HCT116 (cell line): ENCODE results near the gene PXDN. TPM values are rescaled to one million over a fixed set of nuclear protein-coding genes. Genes with fewer than 3 reads are reported as not detected.

Experiments used
- ATAC-seq: fragments of 200-7000 bp; cut with Tn5 transposase; 2 replicates; pipeline ENCODE4 v1.9.1; 2020; ENCODE audit warnings: mild to moderate bottlenecking, moderate library complexity
- BruUV-seq: library from RNA; stranded (reverse); fragments of 400-500 nt; replicated peaks from 2 replicates; lab custom pipeline; 2021; lab: Mats Ljungman, UMichigan
- CTCF ChIA-PET: fragments of 300-600 bp; sonication (Branson Sonifier 250); formaldehyde crosslinking; loops from one replicate; lab custom pipeline; 2021; ENCODE audit warnings: antibody characterized with exemption; lab: Charles Lee
- POLR2A ChIA-PET: fragments of 300-600, 350-600 bp; sonication (Branson Sonifier 250); formaldehyde crosslinking; loops from one replicate; lab custom pipeline; 2021; ENCODE audit warnings: antibody characterized with exemption; lab: Charles Lee
- RAD21 ChIA-PET, 2 experiments: fragments of 300-600 bp; sonication (Branson Sonifier 250); formaldehyde crosslinking; loops; one replicate each; lab custom pipeline; 2023; ENCODE audit warnings: low total read pairs in 2 of 2; ENCODE audit not compliant: uncharacterized antibody in 2 of 2, unreplicated experiment in 2 of 2, low non-redundant PET in 1 of 2; lab: Charles Lee
- DNase-seq: peaks from one replicate; pipeline ENCODE4 v3.0.0-alpha.2; 2010; ENCODE audit warnings: low read depth, low spot score
- H2AFZ ChIP-seq: fragments of 200-600 bp; shearing (Covaris generic), sonication (generic); 2 replicates; pipeline ENCODE4 v1.6.1; 2017; ENCODE audit warnings: low read depth, mixed run types, mixed read lengths, antibody characterized with exemption, low read length; ENCODE audit not compliant: poor library complexity, severe bottlenecking
- H3K27ac ChIP-seq: 2 replicates; pipeline ENCODE4 v1.5.1; 2012; ENCODE audit warnings: low read depth, low read length
- H3K27me3 ChIP-seq: fragments of 200-600 bp; sonication (generic); 2 replicates; pipeline ENCODE4 v1.6.1; 2016; ENCODE audit warnings: mixed run types, low read length, mixed read lengths; ENCODE audit not compliant: insufficient read depth
- H3K36me3 ChIP-seq, 2 experiments: fragments of 200-500 bp in 1 of 2; fragments of 200-600 bp in 1 of 2; sonication (Bioruptor generic) in 1 of 2; sonication (generic) in 1 of 2; 2 replicates each; pipeline versions ENCODE4 v1.5.1 to v1.6.1; 2014 to 2016; ENCODE audit warnings: low read length in 2 of 2, inconsistent platforms in 1 of 2, mixed read lengths in 1 of 2, mixed run types in 1 of 2; ENCODE audit not compliant: insufficient read depth in 2 of 2, control insufficient read depth in 1 of 2
- H3K4me1 ChIP-seq, 2 experiments: fragments of 200-600 bp in 1 of 2; sonication (generic) in 1 of 2; 2 replicates each; pipeline versions ENCODE4 v1.5.1 to v1.6.1; 2012 to 2017; ENCODE audit warnings: low read length in 2 of 2, inconsistent platforms in 1 of 2, mild to moderate bottlenecking in 1 of 2, mixed read lengths in 1 of 2, mixed run types in 1 of 2, moderate library complexity in 1 of 2; ENCODE audit not compliant: insufficient read depth in 2 of 2, control insufficient read depth in 1 of 2
- H3K4me2 ChIP-seq: fragments of 200-600 bp; sonication (generic); 2 replicates; pipeline ENCODE4 v1.6.1; 2017; ENCODE audit warnings: mixed run types, low read length, mixed read lengths
- H3K4me3 ChIP-seq, 2 experiments: fragments of 200-600 bp in 1 of 2; sonication (generic) in 1 of 2; replicated peaks in 1 of 2; 2 replicates each; pipeline ENCODE4 v1.5.1; 2011 to 2016; ENCODE audit warnings: low read length in 2 of 2, control low read depth in 1 of 2, low read depth in 1 of 2, mild to moderate bottlenecking in 1 of 2, mixed read lengths in 1 of 2, mixed run types in 1 of 2
- H3K79me2 ChIP-seq: fragments of 200-600 bp; sonication (generic); 2 replicates; pipeline ENCODE4 v1.6.1; 2017; ENCODE audit warnings: mild to moderate bottlenecking, mixed run types, low read length, moderate library complexity, mixed read lengths; ENCODE audit not compliant: insufficient read depth
- H3K9ac ChIP-seq: fragments of 200-600 bp; sonication (generic); 2 replicates; pipeline ENCODE4 v1.6.1; 2016; ENCODE audit warnings: low read length, mixed read lengths
- H3K9me2 ChIP-seq: fragments of 200-600 bp; sonication (generic), shearing (Covaris generic); 2 replicates; pipeline ENCODE4 v1.6.1; 2017; ENCODE audit warnings: mixed run types, mild to moderate bottlenecking, moderate library complexity; ENCODE audit not compliant: insufficient read depth
- H3K9me3 ChIP-seq, 2 experiments: fragments of 200-500 bp in 1 of 2; fragments of 200-600 bp in 1 of 2; sonication (Bioruptor generic) in 1 of 2; sonication (generic) in 1 of 2; 2 replicates each; pipeline ENCODE4 v1.6.1; 2014 to 2017; ENCODE audit warnings: low read length in 2 of 2, mixed read lengths in 2 of 2, inconsistent platforms in 1 of 2, low read depth in 1 of 2, mild to moderate bottlenecking in 1 of 2, mixed run types in 1 of 2, moderate library complexity in 1 of 2; ENCODE audit not compliant: control insufficient read depth in 1 of 2, insufficient read depth in 1 of 2
- H4K20me1 ChIP-seq: fragments of 200-600 bp; sonication (generic), shearing (Covaris generic); 2 replicates; pipeline ENCODE4 v1.6.1; 2017; ENCODE audit warnings: mixed run types, mild to moderate bottlenecking, moderate library complexity; ENCODE audit not compliant: insufficient read depth
- CEBPB ChIP-seq: IDR thresholded peaks from 2 replicates; pipeline ENCODE4 v1.6.1; 2012; ENCODE audit warnings: low read depth
- ELF1 ChIP-seq: IDR thresholded peaks from 2 replicates; pipeline ENCODE4 v1.6.1; 2012; ENCODE audit warnings: low read depth, borderline replicate concordance
- FOSL1 ChIP-seq: IDR thresholded peaks from 2 replicates; pipeline ENCODE4 v1.6.1; 2012; ENCODE audit warnings: low read depth
- JUND ChIP-seq: IDR thresholded peaks from 2 replicates; pipeline ENCODE4 v1.6.1; 2012
- POLR2AphosphoS5 ChIP-seq: IDR thresholded peaks from 2 replicates; pipeline ENCODE4 v1.6.1; 2011; ENCODE audit warnings: mild to moderate bottlenecking, low read depth, low read length, moderate library complexity
- SP1 ChIP-seq: IDR thresholded peaks from 2 replicates; pipeline ENCODE4 v1.6.1; 2012; ENCODE audit warnings: low read depth
- ZFX ChIP-seq: fragments of 450-650 bp; IDR thresholded peaks from 2 replicates; pipeline ENCODE4 v1.6.1; 2017
- intact Hi-C: fragments of 100-400 bp; cut with micrococcal nuclease; formaldehyde crosslinking; loops from 2 replicates; pipeline ENCODE4 v1.10.0; 2022
- total RNA-seq: library from RNA; stranded (reverse); gene quantifications from one replicate; pipeline ENCODE4 v1.2.1, GENCODE V29; 2021; ENCODE audit not compliant: unreplicated experiment

Gene PXDN
- total RNA-seq, 1 experiment from 2014 or later: 10.7 TPM

DNA sequence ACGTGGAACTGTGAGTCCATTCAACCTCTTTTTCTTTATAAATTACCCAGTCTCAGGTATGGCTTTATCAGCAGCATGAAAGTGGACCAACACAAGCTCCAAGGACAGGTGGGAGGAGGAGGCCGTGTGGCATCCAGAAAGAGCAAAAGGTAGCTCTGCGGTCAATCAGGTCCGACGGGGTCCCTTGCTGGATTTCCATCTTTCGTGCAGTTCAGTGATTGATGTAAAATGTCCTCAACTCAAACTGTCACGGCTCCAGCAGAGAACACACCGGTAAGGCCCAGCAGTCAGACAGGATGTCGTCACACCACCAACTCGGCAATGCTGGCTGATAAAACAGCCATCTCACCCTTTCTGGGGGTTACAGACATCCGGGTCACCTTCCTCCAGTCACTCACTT, 123.3 kb downstream of the PXDN start:
- intact Hi-C loops: no loop called here
- no peaks in the 10 kb centered on the region for H4K20me1 ChIP-seq
- TF ChIP-seq CEBPB: no peak
- no peak for TF ChIP-seq SP1
- no peak for TF ChIP-seq POLR2AphosphoS5
- no peak for TF ChIP-seq ELF1
- TF ChIP-seq JUND: no peak
- no peak for TF ChIP-seq ZFX

DNA sequence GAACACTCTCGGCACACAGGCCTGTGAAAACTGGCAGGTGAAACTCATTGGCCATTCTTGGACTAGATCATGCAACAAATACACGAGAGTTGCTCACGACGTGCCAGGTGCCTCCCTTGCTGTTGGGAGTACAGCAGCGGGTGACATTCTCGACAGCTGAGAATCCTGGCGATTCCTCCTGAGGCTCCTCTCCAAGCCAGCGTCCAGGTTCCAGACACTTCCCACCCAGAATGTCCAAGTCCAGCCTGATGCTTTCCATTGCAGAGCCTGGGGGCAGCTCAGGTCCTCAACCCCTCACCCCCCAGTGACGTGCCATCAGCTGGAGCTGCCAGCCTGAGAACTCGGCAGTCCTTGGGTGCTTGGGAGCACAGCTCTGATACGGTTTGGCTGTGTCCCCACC, 124.2 kb downstream of the PXDN start:
- no peak for DNase-seq
- POLR2A ChIA-PET: no interaction called here

More for the DNA sequence above, 123.3 kb downstream of the PXDN start:
- no peak overlapping the region for H3K9ac ChIP-seq
- no peaks in the 10 kb centered on the region for H3K9me3 ChIP-seq
- RAD21 ChIA-PET: no interaction called here
- H2AFZ ChIP-seq: no peak overlapping the region
- no peaks in the 10 kb centered on the region for H3K36me3 ChIP-seq
- no peak overlapping the region for H3K27ac ChIP-seq
- H3K4me3 ChIP-seq: no peak overlapping the region
- BruUV-seq: no TSS peak
- H3K4me1 ChIP-seq: peaks cover 11 to 12% of the 10 kb centered on the region in 2 experiments
- no peaks in the 10 kb centered on the region for H3K9me2 ChIP-seq
- H3K27me3 ChIP-seq: peaks cover 3% of the 10 kb centered on the region
- no peak overlapping the region for H3K4me2 ChIP-seq
- POLR2A ChIA-PET: no interaction called here
- DNase-seq: no peak
- CTCF ChIA-PET: no interaction called here
- no peaks in the 10 kb centered on the region for H3K79me2 ChIP-seq
- no peak for ATAC-seq

More for the DNA sequence above, 124.2 kb downstream of the PXDN start:
- H4K20me1 ChIP-seq: no peaks in the 10 kb centered on the region
- intact Hi-C loops: no loop called here
- H3K36me3 ChIP-seq: no peaks in the 10 kb centered on the region
- peaks cover 9% of the 10 kb centered on the region for H3K27me3 ChIP-seq
- H3K9ac ChIP-seq: no peak overlapping the region
- peaks cover 3 to 5% of the 10 kb centered on the region in 2 experiments; a peak in 2 of 4 replicates for H3K4me1 ChIP-seq
- no peak overlapping the region for H3K4me3 ChIP-seq
- no peaks in the 10 kb centered on the region for H3K9me3 ChIP-seq
- no peak for TF ChIP-seq FOSL1
- RAD21 ChIA-PET: no interaction called here
- no TSS peak for BruUV-seq
- CTCF ChIA-PET: no interaction called here
- no peak overlapping the region for H3K4me2 ChIP-seq
- H3K79me2 ChIP-seq: no peaks in the 10 kb centered on the region
- H3K9me2 ChIP-seq: no peaks in the 10 kb centered on the region
- ATAC-seq: no peak
- H3K27ac ChIP-seq: no peak overlapping the region
- H2AFZ ChIP-seq: no peak overlapping the region
